Measurements from ENCODE around the gene PIGL. TPM values are rescaled to one million over a fixed set of nuclear protein-coding genes. Genes with fewer than 3 reads are reported as not detected.

PIGL gene
- total RNA-seq, 1 donor from 2014 or later, result 9.2 TPM

DNA sequence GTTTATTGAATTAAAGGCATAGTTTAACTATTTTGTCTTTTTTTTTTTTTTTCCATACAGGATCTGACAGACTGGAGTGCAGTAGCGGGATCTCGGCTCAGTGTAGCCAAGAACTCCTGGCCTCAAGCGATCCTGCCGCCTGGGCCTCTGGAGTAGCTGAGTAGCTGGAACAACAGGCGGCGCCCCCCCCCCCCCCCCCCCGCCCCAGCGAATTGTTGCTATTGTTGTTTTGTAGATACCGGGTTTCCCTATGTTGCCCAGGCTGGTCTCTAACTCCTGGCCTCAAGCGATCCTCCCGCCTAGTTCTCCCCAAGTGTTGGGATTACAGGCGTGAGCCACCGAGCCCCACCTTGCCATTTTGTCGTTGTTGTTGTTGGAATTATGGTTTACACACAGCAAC is 137.6 kb downstream of the PIGL start:
- no peak for DNase-seq

DNA sequence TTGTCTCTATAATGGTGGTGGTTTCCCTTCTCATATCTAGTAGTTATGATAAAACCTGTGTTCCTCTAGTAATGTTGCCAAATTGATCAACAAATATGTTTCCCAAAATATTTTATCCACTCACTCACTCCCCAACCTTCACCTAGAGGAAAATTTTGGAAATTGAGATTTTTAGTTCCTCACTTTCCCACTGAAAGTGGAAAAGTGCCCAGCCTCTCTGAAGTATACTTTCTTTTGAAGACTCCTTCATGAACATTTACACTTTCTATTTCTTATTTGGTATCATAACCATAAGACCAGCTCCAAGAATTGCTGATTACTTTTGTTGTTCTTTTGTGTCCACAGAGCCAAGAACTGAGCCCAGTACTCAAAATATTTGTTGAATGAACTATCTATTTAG is 141.4 kb downstream of the PIGL start:
- no peak for DNase-seq

DNA sequence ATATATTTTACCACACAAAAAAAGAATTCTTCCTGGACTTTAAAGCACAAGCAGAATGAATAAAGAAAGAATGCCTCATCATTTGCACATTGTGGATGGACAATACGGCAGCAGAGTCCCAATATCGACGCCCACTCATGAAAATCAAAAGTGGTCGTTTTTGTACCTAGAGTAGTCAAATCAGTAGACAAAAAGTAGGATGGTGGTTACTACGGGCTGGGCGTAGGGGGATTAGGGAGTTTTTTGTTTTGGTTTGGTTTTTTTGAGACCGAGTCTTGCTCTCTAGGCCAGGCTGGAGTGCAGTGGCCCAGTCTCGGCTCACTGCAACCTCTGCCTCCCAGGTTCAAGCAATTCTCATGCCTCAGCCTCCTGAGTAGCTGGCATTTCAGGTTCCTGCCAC is 144.9 kb downstream of the PIGL start:
- DNase-seq, result no peak

DNA sequence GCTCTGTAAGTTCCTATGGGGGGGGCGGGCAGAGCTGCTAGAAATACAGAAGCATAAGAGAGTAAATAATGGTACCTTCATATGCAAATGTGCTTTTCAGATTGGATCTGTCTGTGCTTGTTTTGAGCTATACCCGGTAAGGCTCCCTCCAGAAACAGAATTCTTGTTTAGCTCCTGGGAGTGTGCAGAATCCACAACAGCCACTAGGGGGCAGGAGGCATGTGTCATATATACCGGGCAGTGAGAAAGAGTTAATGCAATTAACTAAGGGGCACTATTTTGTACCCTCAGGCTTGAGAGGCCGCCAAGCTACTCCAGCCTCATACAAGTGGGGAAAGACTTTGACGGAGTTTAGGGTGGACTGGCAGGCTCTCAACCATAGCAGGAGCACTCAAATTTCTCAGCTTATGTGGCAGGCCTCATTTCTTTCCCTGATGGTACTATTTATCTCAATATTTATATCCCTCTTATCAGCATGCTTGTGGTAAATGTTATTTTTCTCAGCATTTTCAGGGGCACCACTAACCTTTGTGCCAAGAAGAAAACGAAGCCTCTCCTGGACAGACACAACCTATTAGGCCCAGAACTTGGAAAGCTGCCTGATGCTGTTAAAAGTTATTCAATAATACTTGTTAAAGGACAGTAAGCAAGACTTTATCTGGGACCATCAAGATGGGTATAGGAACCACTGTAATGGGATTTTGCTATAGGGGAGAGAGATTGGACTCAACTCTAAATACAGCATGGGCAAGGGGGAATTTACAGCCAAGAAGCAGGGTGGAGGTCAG is 146.9 kb downstream of the PIGL start:
- peak; percentile 88 for DNase-seq

DNA sequence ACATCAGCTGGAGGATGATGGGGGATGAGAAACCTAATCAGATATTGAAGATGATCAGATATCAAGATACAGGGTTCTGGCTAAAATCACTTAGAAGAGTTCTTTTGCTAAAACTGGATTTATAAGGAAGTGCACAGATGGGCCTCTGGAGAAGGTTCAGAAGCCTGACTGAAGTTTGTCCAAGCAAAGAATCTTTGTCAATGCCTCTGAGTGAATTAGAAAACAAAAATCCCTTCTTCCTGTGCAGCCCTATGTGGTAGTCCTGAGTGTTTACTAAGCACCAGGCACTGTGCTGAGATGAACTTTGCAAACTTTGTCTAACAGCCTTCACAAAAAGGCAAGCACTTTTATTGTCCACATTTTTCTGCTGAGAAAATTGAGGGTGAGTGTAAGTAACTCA is 147.6 kb downstream of the PIGL start:
- no peak for DNase-seq

DNA sequence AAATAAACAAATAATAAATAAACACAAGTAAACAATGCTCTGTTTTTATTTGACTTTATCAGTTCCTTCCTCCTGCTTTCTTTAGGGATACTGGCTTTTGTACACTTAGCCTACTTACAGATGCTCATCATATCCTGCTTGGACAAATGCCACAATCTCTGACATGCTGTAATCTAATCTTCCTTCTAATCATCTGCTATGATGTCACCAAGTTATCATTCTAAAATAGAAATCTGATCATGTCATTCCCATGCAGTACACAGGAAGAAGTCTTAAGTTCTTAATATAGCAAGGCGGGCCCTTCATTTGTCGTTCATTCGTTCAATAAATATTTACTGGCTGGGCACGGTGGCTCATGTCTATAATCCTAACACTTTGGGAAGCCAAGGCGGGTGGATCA is 154.7 kb downstream of the PIGL start:
- peak; percentile 81 for DNase-seq

DNA sequence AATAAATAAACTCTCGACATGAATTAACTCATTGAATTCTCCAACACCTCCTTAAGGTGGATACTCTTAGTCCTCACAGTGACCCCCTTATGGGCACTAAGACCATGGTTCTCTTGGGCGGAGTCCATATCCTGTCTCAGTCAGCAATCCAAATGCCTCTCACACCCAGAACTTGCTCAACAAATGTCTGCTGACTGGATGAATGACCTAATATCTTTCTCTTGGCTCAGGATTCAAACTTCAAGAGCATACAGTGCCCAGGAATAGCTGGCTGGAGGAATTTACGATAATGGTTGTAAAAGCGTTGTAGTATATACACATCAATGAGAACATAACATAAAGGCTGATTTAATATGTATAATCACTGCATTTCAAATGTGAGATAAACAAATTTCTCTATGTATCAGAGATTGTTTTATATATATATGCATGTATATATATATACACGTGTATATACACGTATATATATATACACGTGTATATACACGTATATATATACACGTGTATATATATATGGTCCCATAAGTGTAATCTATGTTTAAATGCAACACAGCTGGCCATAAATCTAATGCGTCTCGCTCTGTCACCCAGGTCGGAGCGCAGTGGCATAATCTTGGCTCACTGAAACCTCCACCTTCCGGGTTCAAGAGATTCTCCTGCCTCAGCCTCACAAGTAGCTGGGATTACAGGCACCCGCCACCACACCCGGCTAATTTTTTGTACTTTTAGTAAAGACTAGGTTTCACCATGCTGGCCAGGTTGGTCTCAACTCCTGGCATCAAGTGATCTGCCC is 157.3 kb downstream of the PIGL start:
- DNase-seq, result no peak

Other genes starting within 250 kb of the PIGL start
- gene ZSWIM7, start 217.5 kb upstream of the PIGL start, total RNA-seq, result 16.0 and 17.2 TPM in 2 replicates
- gene TTC19, start 217.4 kb upstream of the PIGL start, total RNA-seq, result 73.8 and 78.8 TPM in 2 replicates
- 114 and 140 TPM in 2 replicates for gene NCOR1, start 1.7 kb upstream of the PIGL start, total RNA-seq
- 8.2 and 14.1 TPM in 2 replicates for gene CENPV, start 136.3 kb downstream of the PIGL start, total RNA-seq
- 1,676 and 1,882 TPM in 2 replicates for gene UBB, start 163.9 kb downstream of the PIGL start, total RNA-seq
- gene TRPV2, start 198.4 kb downstream of the PIGL start, total RNA-seq, result 40.0 and 48.8 TPM in 2 replicates

Data from dermis blood vessel endothelial cell (primary cell).